ENCODE results near the gene AP1S1. TPM values are rescaled to one million over a fixed set of nuclear protein-coding genes. Genes with fewer than 3 reads are reported as not detected.
A peak's percentile ranks its signal among the peaks of the same experiment; 100 is the strongest.

The AP1S1 gene
- total and polyA plus RNA-seq, 11 donors = 9.9 to 41.8 (median 14.3) TPM

GRCh38 chr7:101140339-101140699 is 14.0 kb upstream of the AP1S1 start:
- TF ChIP-seq POLR2A (IDR thresholded peaks at IDR 0.05) (no peak), CTCF (IDR thresholded peaks at IDR 0.05) (no peak)
- H3K4me1 ChIP-seq = peaks cover 0 to 29% (median 12%) of the 10 kb centered on the region in 12 donors
- H3K4me3 ChIP-seq = no peak overlapping the region
- WGBS, 4 donors = 33 to 40% (median 37%) methylated on average over 3 of the region's 3 CpGs
- ATAC-seq (no peak), DNase-seq (no peak)
- H3K36me3 ChIP-seq = peaks cover 0 to 16% (median 0%) of the 10 kb centered on the region in 9 donors
- intact Hi-C loops (cut with DNase I) = loop anchor here in 5 of 10 donors (5.0 to 10.0 kb wide), 4 partner anchors 52 to 246 kb away; partner anchors contain the start of gene ACHE (in 1 of the 5)
- H3K9me3 ChIP-seq = no peaks in the 10 kb centered on the region
- no peaks in the 10 kb centered on the region for H3K27me3 ChIP-seq
- no peak overlapping the region for H3K27ac ChIP-seq

- intact Hi-C loops (cut with DNase I) = loop anchor here in 5 of 10 donors (5.0 to 10.0 kb wide), 4 partner anchors 51 to 246 kb away; partner anchors contain the start of gene ACHE (in 1 of the 5)
- WGBS, 4 donors = 89 to 92% (median 89%) methylated on average over 4 of the region's 4 CpGs
- peaks cover 0 to 29% (median 12%) of the 10 kb centered on the region in 12 donors for H3K4me1 ChIP-seq
- no peaks in the 10 kb centered on the region for H3K27me3 ChIP-seq
- no peak overlapping the region for H3K27ac ChIP-seq
- no peak for DNase-seq
- no peaks in the 10 kb centered on the region for H3K9me3 ChIP-seq
- no peak overlapping the region for H3K4me3 ChIP-seq
- no peak for ATAC-seq
- no peak for TF ChIP-seq POLR2A (IDR thresholded peaks at IDR 0.05)
- no peak for TF ChIP-seq CTCF (IDR thresholded peaks at IDR 0.05)
- H3K36me3 ChIP-seq = peaks cover 0 to 12% (median 0%) of the 10 kb centered on the region in 9 donors
These were observed 13.4 kb upstream of the AP1S1 start for GRCh38 chr7:101140746-101141382.

- peaks cover 0 to 17% (median 9%) of the 10 kb centered on the region in 12 donors for H3K4me1 ChIP-seq
- no peaks in the 10 kb centered on the region for H3K9me3 ChIP-seq
- no peak overlapping the region for H3K4me3 ChIP-seq
- H3K36me3 ChIP-seq = peaks cover 0 to 5% (median under 1%) of the 10 kb centered on the region in 9 donors
- ATAC-seq (no peak), DNase-seq (no peak)
- WGBS, 4 donors = 76 to 83% (median 80%) methylated on average over 2 of the region's 2 CpGs
- peaks cover 0 to 20% (median 2%) of the 10 kb centered on the region in 9 donors for H3K27me3 ChIP-seq
- TF ChIP-seq CTCF (IDR thresholded peaks at IDR 0.05) = no peak
- TF ChIP-seq POLR2A (IDR thresholded peaks at IDR 0.05) = no peak
- intact Hi-C loops (cut with DNase I) = no loop called here
- H3K27ac ChIP-seq = no peak overlapping the region
These were observed 2.2 kb upstream of the AP1S1 start for GRCh38 chr7:101151908-101152651.

GRCh38 chr7:101154693-101155102 is 422 bp downstream of the AP1S1 start:
- TF ChIP-seq POLR2A (IDR thresholded peaks at IDR 0.05) (no peak), CTCF (IDR thresholded peaks at IDR 0.05) (no peak)
- DNase-seq (no peak), ATAC-seq (peak in 3 of 4 donors; percentile 17 to 45 (median 29))
- peaks cover 0 to 3% (median 0%) of the 10 kb centered on the region in 9 donors for H3K27me3 ChIP-seq
- 0 to 1% (median 1%) methylated on average over 20 to 34 of the region's 34 CpGs for WGBS, 4 donors
- H3K4me1 ChIP-seq = peaks cover 0 to 17% (median 9%) of the 10 kb centered on the region in 12 donors
- peaks cover 0 to 30% (median 19%) of the 10 kb centered on the region in 9 donors for H3K36me3 ChIP-seq
- peak overlapping the region in 7 of 12 donors; percentile 24 to 58 (median 48) for H3K27ac ChIP-seq
- intact Hi-C loops (cut with DNase I) = no loop called here
- peak overlapping the region; percentile 71 to 92 (median 80) for H3K4me3 ChIP-seq
- no peaks in the 10 kb centered on the region for H3K9me3 ChIP-seq

All from heart left ventricle (tissue), 16 donors.